ENCODE data around the gene TRIM33. TPM values are rescaled to one million over a fixed set of nuclear protein-coding genes. Genes with fewer than 3 reads are reported as not detected.

The TRIM33 gene
- total and polyA plus RNA-seq, 2 of the 13 experiments (the other 11 are each of a cell fraction or from before 2014, with no cell fraction given): 35.5 to 42.2 TPM

GRCh38 chr1:114431026-114431425, 80.0 kb downstream of the TRIM33 start (continued):
- no peak for TF ChIP-seq ZFP91 (CRISPR knock-in tag; IDR thresholded peaks at IDR 0.05; ENCODE audit: borderline replicate concordance)

- in situ Hi-C loops (cut with HindIII; ENCODE audit: extremely low pct_ligation_motif_present, low pct_unique_long_range_greater_than_20kb) (no loop called here), intact Hi-C loops (cut with micrococcal nuclease; ENCODE audit: unreplicated experiment) (no loop called here)
- H3K4me1 ChIP-seq (ENCODE audit: insufficient read depth, low read length): peaks cover 11% of the 10 kb centered on the region; the same call in 1 of the 2 replicates
- H3K27me3 ChIP-seq (ENCODE audit: control insufficient read depth in 1 of 2, insufficient read depth in 2 of 2, low read length in 2 of 2): no peaks in the 10 kb centered on the region
- no peaks in the 10 kb centered on the region for H3K9me3 ChIP-seq (ENCODE audit: low read length)
- ChIA-PET POLR2A (no interaction called here), CTCF (ENCODE audit: low intra/inter-chr PET ratio, low total read pairs) (interaction anchor here (0.7 to 1.5 kb wide), 2 partner anchors 82 to 131 kb away, joined by 3 to 5 read pairs; no protein-coding TSS in a partner anchor)
- H3K9ac ChIP-seq (ENCODE audit: insufficient read depth, low read depth, low read length): no peak overlapping the region
- no peak for DNase-seq (ENCODE audit: low spot score)
- H3K4me3 ChIP-seq (replicated peaks in 1 of 3; ENCODE audit: insufficient read depth in 1 of 3, low read depth in 2 of 3, low read length in 3 of 3): no peak overlapping the region
- BruUV-seq (replicated peaks): no TSS peak
- peaks cover 3% of the 10 kb centered on the region for H3K79me2 ChIP-seq (ENCODE audit: insufficient read depth, low read length)
- H4K20me1 ChIP-seq (ENCODE audit: insufficient read depth, low read length): no peaks in the 10 kb centered on the region; the same call in 1 of the 2 replicates
- FAIRE-seq: no peak
- ATAC-seq: no peak
- H2AFZ ChIP-seq (ENCODE audit: low read length): no peak overlapping the region
- H3K36me3 ChIP-seq (replicated peaks in 1 of 2; ENCODE audit: control insufficient read depth in 1 of 2, insufficient read depth in 2 of 2, low read length in 2 of 2): peaks cover 14 to 54% of the 10 kb centered on the region in 2 experiments
- WGBS (ENCODE audit: low lambda C conversion rate): 66% methylated on average over 1 of the region's 1 CpG
- H3K27ac ChIP-seq (ENCODE audit: extremely low read length, insufficient read depth, low read length): no peak overlapping the region
- H3K4me2 ChIP-seq (ENCODE audit: low read depth, low read length): no peak overlapping the region
- TF ChIP-seq POLR2AphosphoS2 (IDR thresholded peaks at IDR 0.05; ENCODE audit: low read depth, low read length) (no peak), SOX6 (IDR thresholded peaks at IDR 0.05) (no peak), SOX6 (CRISPR knock-in tag; IDR thresholded peaks at IDR 0.05) (no peak), ZNF678 (CRISPR knock-in tag; IDR thresholded peaks at IDR 0.05) (no peak), KLF13 (CRISPR knock-in tag; IDR thresholded peaks at IDR 0.05) (no peak), RORA (CRISPR knock-in tag; IDR thresholded peaks at IDR 0.05) (no peak), ZNF280D (CRISPR knock-in tag; IDR thresholded peaks at IDR 0.05) (no peak), ZNF12 (CRISPR knock-in tag; IDR thresholded peaks at IDR 0.05) (no peak), TBP (CRISPR knock-in tag; IDR thresholded peaks at IDR 0.05) (no peak), PAXIP1 (CRISPR knock-in tag; conservative IDR thresholded peaks at IDR 0.05) (no peak), MTF2 (CRISPR knock-in tag; IDR thresholded peaks at IDR 0.05; ENCODE audit: borderline replicate concordance) (no peak)
- TF ChIP-seq, protein P1, sequence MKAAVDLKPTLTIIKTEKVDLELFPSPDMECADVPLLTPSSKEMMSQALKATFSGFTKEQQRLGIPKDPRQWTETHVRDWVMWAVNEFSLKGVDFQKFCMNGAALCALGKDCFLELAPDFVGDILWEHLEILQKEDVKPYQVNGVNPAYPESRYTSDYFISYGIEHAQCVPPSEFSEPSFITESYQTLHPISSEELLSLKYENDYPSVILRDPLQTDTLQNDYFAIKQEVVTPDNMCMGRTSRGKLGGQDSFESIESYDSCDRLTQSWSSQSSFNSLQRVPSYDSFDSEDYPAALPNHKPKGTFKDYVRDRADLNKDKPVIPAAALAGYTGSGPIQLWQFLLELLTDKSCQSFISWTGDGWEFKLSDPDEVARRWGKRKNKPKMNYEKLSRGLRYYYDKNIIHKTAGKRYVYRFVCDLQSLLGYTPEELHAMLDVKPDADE (CRISPR knock-in tag; IDR thresholded peaks at IDR 0.05): no peak
Measured at GRCh38 chr1:114428083-114428754, 82.8 kb downstream of the TRIM33 start.
